Measurements from ENCODE around the gene FHDC1. TPM values are rescaled to one million over a fixed set of nuclear protein-coding genes. Genes with fewer than 3 reads are reported as not detected.

Gene FHDC1
- total RNA-seq, 4 donors from 2014 or later, result 25.6 to 65.1 (median 37.2) TPM

- peak in 1 of 2 donors; percentile 53 for DNase-seq (ENCODE audit: low spot score in 2 of 2)
- no peak overlapping the region for H3K4me3 ChIP-seq (ENCODE audit: low read depth, poor library complexity, severe bottlenecking)
- intact Hi-C loops (cut with DNase I; ENCODE audit: low total_unique reads), result no loop called here
- TF ChIP-seq POLR2A (IDR thresholded peaks at IDR 0.05) (no peak), CTCF (IDR thresholded peaks at IDR 0.05) (no peak)
- 65 to 70% methylated on average over 4 to 5 of the region's 5 CpGs for WGBS, 2 donors
Measured at GRCh38 chr4:152981278-152981677, 45.2 kb downstream of the FHDC1 start.

- H3K4me3 ChIP-seq (ENCODE audit: low read depth, poor library complexity, severe bottlenecking), result no peak overlapping the region
- 88 to 92% methylated on average over 4 of the region's 4 CpGs for WGBS, 2 donors
- no peak for TF ChIP-seq CTCF (IDR thresholded peaks at IDR 0.05)
- TF ChIP-seq POLR2A (IDR thresholded peaks at IDR 0.05), result no peak
- peak in 1 of 2 donors; percentile 4 for DNase-seq (ENCODE audit: low spot score in 2 of 2)
- intact Hi-C loops (cut with DNase I; ENCODE audit: low total_unique reads), result no loop called here
Measured at GRCh38 chr4:152981842-152982241, 45.7 kb downstream of the FHDC1 start.

GRCh38 chr4:152983221-152983620 lies 47.1 kb downstream of the FHDC1 start:
- WGBS, 2 donors, result 63 to 65% methylated on average over 7 of the region's 7 CpGs
- intact Hi-C loops (cut with DNase I; ENCODE audit: low total_unique reads), result no loop called here
- H3K4me3 ChIP-seq (ENCODE audit: low read depth, poor library complexity, severe bottlenecking), result no peak overlapping the region
- no peak for TF ChIP-seq POLR2A (IDR thresholded peaks at IDR 0.05)
- TF ChIP-seq CTCF (IDR thresholded peaks at IDR 0.05), result no peak
- DNase-seq (ENCODE audit: low spot score in 2 of 2), result peak in 1 of 2 donors; percentile 10

GRCh38 chr4:152983774-152984411 lies 47.8 kb downstream of the FHDC1 start:
- 71 to 78% methylated on average over 6 of the region's 6 CpGs for WGBS, 2 donors
- DNase-seq (ENCODE audit: low spot score in 2 of 2), result peak in 1 of 2 donors; percentile 37
- intact Hi-C loops (cut with DNase I; ENCODE audit: low total_unique reads), result no loop called here

GRCh38 chr4:152988721-152989553 lies 52.8 kb downstream of the FHDC1 start:
- WGBS, 2 donors, result 87 to 88% methylated on average over 4 of the region's 4 CpGs
- intact Hi-C loops (cut with DNase I; ENCODE audit: low total_unique reads), result no loop called here

More at GRCh38 chr4:152983774-152984411, 47.8 kb downstream of the FHDC1 start:
- TF ChIP-seq CTCF (IDR thresholded peaks at IDR 0.05) (no peak), POLR2A (IDR thresholded peaks at IDR 0.05) (no peak)
- no peak overlapping the region for H3K4me3 ChIP-seq (ENCODE audit: low read depth, poor library complexity, severe bottlenecking)

More at GRCh38 chr4:152988721-152989553, 52.8 kb downstream of the FHDC1 start:
- no peak for DNase-seq (ENCODE audit: low spot score in 2 of 2)
- H3K4me3 ChIP-seq (ENCODE audit: low read depth, poor library complexity, severe bottlenecking), result no peak overlapping the region
- no peak for TF ChIP-seq CTCF (IDR thresholded peaks at IDR 0.05)
- no peak for TF ChIP-seq POLR2A (IDR thresholded peaks at IDR 0.05)
